Mesothelial cell of epicardium (in vitro differentiated cells): ENCODE measurements around the gene DESI1. TPM values are rescaled to one million over a fixed set of nuclear protein-coding genes. Genes with fewer than 3 reads are reported as not detected.

ENCODE experiments used
- DNase-seq, 2 experiments: peaks; one replicate each; pipeline ENCODE4 v3.0.0; 2021; ENCODE audit warnings: low spot score in 2 of 2; ENCODE audit not compliant: unreplicated experiment in 2 of 2
- H3K27ac Mint-ChIP-seq: 2 replicates; pipeline ENCODE4 v1.8.0; 2021; ENCODE audit warnings: mixed read lengths
- H3K27me3 Mint-ChIP-seq: 2 replicates; pipeline ENCODE4 v1.8.0; 2021; ENCODE audit warnings: low read depth, mixed read lengths
- H3K36me3 Mint-ChIP-seq: 2 replicates; pipeline ENCODE4 v1.8.0; 2021; ENCODE audit warnings: mixed read lengths
- H3K4me1 Mint-ChIP-seq: 2 replicates; pipeline ENCODE4 v1.8.0; 2021; ENCODE audit warnings: mixed read lengths
- H3K4me3 Mint-ChIP-seq: 2 replicates; pipeline ENCODE4 v1.8.0; 2021; ENCODE audit warnings: mild to moderate bottlenecking, moderate library complexity, mixed read lengths
- H3K9me3 Mint-ChIP-seq: 2 replicates; pipeline ENCODE4 v1.8.0; 2021; ENCODE audit warnings: mixed read lengths
- total RNA-seq: library from RNA; stranded (reverse); gene quantifications from 3 replicates; pipeline ENCODE4 v1.2.1, GENCODE V29; 2021
- TF ChIP-seq, protein P1 (sequence below): fragments of 200-600 bp; sonication (generic); IDR thresholded peaks from one replicate; pipeline ENCODE4 v1.5.0; 2021; ENCODE audit warnings: antibody characterized with exemption; ENCODE audit not compliant: unreplicated experiment

The DESI1 gene
- total RNA-seq, 1 donor from 2014 or later = 35.4 TPM

DNA sequence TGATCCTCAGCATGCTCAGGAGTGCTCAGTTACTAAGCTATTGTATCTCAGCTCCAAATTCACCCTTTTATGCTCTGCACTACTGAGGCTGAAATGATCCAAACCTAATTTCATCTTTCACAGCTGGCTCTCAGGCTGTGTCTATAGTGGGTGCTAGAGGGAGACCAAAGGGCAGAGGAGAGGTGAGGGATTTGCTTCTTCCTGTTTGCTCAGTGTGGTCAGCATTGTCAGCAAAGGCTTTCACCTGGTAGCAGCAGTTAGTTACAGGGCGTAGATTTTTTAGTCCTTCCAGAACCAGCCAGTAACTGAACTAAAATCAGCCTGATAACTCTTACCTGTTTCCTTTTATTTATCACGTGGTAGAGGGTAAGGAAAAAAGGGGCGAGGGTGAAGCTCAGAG is 33.5 kb upstream of the DESI1 start:
- peaks cover 37% of the 10 kb centered on the region for H3K36me3 Mint-ChIP-seq
- peaks cover 5% of the 10 kb centered on the region for H3K4me1 Mint-ChIP-seq
- H3K4me3 Mint-ChIP-seq = no peak overlapping the region
- no peaks in the 10 kb centered on the region for H3K27me3 Mint-ChIP-seq
- no peak for DNase-seq
- H3K27ac Mint-ChIP-seq = no peak overlapping the region
- no peaks in the 10 kb centered on the region for H3K9me3 Mint-ChIP-seq
- TF ChIP-seq, protein P1, sequence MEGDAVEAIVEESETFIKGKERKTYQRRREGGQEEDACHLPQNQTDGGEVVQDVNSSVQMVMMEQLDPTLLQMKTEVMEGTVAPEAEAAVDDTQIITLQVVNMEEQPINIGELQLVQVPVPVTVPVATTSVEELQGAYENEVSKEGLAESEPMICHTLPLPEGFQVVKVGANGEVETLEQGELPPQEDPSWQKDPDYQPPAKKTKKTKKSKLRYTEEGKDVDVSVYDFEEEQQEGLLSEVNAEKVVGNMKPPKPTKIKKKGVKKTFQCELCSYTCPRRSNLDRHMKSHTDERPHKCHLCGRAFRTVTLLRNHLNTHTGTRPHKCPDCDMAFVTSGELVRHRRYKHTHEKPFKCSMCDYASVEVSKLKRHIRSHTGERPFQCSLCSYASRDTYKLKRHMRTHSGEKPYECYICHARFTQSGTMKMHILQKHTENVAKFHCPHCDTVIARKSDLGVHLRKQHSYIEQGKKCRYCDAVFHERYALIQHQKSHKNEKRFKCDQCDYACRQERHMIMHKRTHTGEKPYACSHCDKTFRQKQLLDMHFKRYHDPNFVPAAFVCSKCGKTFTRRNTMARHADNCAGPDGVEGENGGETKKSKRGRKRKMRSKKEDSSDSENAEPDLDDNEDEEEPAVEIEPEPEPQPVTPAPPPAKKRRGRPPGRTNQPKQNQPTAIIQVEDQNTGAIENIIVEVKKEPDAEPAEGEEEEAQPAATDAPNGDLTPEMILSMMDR = no peak

DNA sequence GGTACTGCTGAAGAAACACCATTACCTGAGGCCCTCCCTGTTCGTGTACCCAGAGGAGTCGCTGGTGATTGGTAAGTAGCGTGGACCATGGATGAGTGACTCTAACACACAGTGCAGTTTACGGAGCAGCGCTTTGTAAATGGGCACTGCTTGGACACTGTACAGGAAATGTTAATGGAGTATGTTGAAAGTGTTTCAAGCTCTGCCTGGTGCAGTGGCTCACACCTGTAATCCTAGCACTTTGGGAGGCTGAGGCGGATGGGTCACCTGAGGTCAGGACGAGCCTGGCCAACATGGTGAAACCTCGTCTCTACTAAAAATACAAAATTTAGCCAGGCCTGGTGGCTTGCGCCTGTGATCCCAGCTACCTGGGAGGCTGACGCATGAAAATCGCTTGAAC is 30.0 kb upstream of the DESI1 start:
- TF ChIP-seq, protein P1 = no peak
- Mint-ChIP-seq H3K27ac (no peak overlapping the region), H3K4me1 (no peaks in the 10 kb centered on the region), H3K36me3 (peaks cover 34% of the 10 kb centered on the region), H3K27me3 (no peaks in the 10 kb centered on the region), H3K9me3 (no peaks in the 10 kb centered on the region), H3K4me3 (no peak overlapping the region)
- DNase-seq = no peak

DNA sequence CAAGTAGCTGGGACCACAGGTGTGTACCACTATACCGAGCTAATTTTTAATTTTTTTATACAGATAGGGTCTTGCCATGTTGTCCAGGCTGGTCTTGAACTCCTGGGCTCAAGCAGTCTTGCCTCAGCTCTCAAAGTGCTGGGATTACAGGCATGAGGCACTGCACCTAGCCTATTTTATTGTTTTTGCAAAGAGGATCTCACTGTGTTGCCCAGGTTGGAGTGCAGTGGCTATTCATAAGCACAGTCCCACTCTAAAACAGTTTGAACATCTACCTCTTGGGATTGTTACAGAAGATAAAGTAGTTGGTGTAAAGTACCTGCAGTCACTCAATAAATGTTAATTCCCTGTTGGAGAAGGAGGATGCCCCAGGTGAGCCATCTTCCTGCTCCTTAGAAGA is 29.4 kb upstream of the DESI1 start:
- Mint-ChIP-seq H3K9me3 (no peaks in the 10 kb centered on the region), H3K36me3 (peaks cover 32% of the 10 kb centered on the region), H3K27ac (no peak overlapping the region), H3K27me3 (no peaks in the 10 kb centered on the region), H3K4me1 (no peaks in the 10 kb centered on the region), H3K4me3 (no peak overlapping the region)
- DNase-seq = no peak
- TF ChIP-seq, protein P1 = no peak

DNA sequence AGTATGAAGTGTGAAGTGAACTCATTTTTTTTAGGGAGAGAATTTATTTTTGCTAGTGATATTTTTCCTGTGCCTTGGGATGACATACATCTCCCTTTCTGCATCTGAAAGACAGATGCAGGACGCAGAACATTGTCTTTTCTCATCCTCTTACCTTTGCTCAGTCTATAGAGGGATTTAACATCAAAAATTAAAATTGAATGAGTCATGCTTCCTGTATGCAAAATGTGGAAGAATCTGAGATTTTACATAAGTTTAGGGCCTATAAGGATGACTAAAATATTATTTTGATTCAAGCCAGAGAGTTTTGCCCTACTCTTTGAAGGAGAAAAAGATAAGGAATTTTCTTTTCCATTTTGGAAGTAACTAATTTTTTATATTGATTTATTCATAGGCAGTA is 27.6 kb upstream of the DESI1 start:
- Mint-ChIP-seq H3K4me1 (no peaks in the 10 kb centered on the region), H3K36me3 (peaks cover 30% of the 10 kb centered on the region), H3K9me3 (no peaks in the 10 kb centered on the region), H3K27ac (no peak overlapping the region), H3K27me3 (no peaks in the 10 kb centered on the region), H3K4me3 (no peak overlapping the region)
- TF ChIP-seq, protein P1 = no peak
- no peak for DNase-seq

DNA sequence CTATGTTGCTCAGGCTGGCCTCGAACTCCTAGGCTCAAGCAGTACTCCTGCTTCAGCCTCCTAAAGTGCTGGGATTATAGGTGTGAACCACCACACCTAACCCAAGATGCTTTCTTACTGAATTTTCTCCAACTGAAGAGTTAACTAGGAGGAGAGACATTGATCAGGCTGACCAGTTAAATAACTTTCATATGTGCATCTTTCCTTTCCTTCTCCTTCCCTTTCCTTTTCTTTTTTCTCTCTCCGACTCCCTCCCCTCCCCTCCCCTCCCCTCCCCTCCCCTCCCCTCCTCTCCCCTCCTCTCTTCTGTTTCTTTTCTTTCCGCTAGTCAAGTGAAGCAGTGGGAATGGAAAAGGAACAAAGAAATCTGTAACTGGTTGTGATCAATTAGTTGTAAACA is 26.9 kb upstream of the DESI1 start:
- H3K9me3 Mint-ChIP-seq = no peaks in the 10 kb centered on the region

More for the DNA sequence above, 26.9 kb upstream of the DESI1 start:
- Mint-ChIP-seq H3K4me3 (no peak overlapping the region), H3K4me1 (no peaks in the 10 kb centered on the region), H3K36me3 (peaks cover 30% of the 10 kb centered on the region), H3K27ac (no peak overlapping the region), H3K27me3 (no peaks in the 10 kb centered on the region)
- DNase-seq = no peak
- TF ChIP-seq, protein P1 = no peak
